Fibroblast of skin of abdomen (primary cell): ENCODE results near the gene RWDD4. TPM values are rescaled to one million over a fixed set of nuclear protein-coding genes. Genes with fewer than 3 reads are reported as not detected.

Source experiments
- DNase-seq: peaks from one replicate; pipeline ENCODE4 v3.0.0-alpha.2; 2013
- polyA plus RNA-seq, 2 experiments: library from polyadenylated mRNA; unstranded; fragments of 120-200 nt; gene quantifications; one replicate each; pipeline ENCODE4 v1.2.1, GENCODE V29; 2013; ENCODE audit not compliant: insufficient read length in 2 of 2

The RWDD4 gene
- polyA plus RNA-seq (2013, experiment 1 of 2; ENCODE audit: insufficient read length) = 25.7 TPM
- polyA plus RNA-seq (2013, experiment 2 of 2; ENCODE audit: insufficient read length) = 28.8 TPM

DNA sequence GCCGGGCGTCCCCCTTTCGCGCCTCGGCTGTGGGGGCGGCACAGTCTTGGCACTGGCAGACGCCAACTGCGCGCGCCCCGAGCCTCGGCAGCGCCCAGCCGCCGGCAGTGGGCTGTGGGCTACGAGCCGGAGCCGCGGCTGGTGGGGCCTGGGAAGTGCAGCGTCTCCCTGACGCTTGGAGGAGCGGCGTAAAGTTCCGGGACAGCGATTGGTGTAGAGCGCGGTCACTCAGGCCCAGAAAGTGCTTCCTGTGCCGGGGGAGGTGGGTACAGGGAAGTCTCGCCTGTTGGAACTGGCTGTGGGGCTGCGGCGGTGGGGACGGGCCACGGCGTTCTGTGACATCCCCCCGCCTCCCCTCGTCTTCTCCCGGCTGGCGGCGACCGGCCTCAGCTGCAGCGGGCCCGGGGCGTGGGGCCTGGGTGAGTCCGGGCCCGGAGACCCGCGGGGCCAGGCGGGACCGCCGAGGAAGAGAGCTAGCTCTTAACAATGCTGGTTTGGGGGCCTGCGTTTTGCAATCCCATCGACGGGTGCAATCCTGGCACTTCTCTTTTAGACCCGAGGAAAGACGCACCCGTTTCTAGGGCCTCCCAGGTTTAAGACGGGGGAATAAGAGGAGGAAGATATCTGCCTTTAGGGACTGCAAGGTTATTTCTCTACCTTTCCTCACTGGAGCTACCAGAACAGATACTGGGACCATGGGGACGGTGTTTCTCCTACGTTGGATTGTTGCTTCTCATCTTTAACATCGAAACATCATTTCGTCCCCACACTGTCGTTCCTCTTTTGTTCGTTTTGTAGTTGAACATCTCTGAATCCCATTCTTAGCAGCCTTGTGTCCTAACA lies at the start of gene RWDD4, which contains the start of gene TRAPPC11:
Gene RWDD4 (minus strand): TSS at position 157 of the 843 bp plus-strand sequence. CDS start 233 bp downstream, outside the sequence.
Gene TRAPPC11 (plus strand): TSS at position 265 of the 843 bp plus-strand sequence. CDS start 4,575 bp downstream, outside the sequence.
- peak; percentile 99 for DNase-seq

DNA sequence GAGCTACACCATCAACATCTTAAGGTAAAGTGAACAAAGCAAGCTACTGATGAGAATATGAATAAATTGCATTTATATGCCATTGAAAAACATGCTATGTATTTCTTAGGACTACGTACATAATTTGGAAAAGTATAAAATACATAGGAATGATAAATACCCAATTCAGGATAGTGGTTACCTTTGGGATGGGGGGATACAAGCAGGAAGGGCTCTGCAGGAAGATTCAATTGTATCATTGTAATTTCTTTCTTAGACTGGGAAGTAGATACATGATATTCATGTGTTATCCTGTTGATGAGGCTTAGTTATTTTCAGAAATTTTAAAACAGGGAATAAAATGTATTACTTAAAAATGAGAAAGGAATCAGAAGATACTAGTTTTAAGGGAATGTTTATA lies 43.5 kb upstream of the RWDD4 start:
- DNase-seq = no peak

DNA sequence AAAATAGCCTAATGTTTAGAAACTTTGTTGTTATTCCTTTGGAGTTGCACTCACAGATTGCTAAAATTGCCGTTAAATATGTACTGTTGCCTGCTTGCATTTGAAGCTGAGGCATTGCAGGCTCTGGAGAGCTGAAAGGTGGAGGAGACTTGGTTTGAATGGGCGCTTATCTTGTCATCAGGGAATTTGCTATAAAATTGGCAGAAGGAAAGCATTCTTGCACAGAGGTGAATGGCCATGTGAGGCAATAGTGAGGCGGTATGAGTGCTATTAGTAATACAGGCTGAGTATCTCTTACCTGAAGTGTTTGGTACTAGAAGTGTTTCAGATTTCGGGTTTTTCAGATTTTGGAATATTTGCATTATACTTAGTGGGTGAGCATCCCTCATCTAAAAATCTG lies 41.4 kb upstream of the RWDD4 start:
- no peak for DNase-seq

DNA sequence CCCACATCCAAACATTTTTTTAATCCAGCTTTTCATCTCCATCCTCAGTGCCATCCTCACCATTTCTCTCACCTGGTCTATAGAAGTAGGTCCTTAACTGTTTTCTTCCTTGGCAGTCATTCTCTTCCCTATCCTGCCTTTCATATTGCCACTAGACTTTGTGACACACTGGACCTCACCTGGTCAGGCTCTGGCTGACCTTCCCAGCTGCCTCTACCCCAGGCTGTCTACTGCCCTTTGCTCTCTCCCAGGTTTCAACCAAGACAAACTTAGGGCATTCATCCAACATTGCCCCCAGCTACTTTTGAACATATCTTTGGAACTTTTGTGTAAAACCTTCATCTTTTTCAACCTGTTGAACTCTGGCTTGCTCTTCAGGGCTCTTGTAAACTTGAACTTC lies 39.9 kb upstream of the RWDD4 start:
- DNase-seq = no peak

DNA sequence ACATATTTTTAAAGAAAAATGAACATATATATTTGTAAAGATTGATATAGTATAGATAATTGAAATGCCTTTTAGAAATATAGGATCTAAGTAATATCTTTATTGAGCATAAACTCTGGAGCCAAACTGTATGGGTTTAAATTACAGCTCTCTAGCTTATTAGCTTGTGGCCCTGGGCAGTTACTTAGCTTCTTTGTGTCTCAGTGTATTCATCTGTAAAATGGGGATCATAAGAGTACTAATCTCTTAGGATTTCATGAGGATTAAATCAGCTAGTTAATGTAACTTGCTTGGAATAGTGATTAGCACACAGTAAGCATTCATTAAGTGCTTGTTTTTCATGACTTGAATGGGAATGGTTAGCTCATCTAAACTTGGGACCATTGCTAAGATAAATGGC lies 32.9 kb upstream of the RWDD4 start:
- no peak for DNase-seq

DNA sequence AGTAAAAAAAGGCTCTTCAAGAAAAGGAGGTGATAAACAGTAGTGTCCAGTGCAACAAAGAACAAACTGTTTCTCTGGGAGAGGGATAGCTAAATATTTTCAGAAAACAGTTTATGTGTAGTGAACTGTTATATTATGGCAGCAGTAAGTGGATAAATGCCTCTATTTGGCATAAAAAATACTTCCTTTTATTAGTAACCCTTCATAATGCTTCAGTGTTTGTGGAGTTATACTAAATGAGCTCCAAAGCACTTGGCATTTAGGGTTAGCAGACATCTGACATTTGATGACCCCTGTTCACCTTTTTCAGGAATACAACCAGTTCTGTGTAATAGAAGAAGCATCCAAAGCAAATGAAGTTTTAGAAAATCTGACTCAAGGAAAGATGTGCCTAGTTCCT lies 32.0 kb upstream of the RWDD4 start:
- DNase-seq = no peak

DNA sequence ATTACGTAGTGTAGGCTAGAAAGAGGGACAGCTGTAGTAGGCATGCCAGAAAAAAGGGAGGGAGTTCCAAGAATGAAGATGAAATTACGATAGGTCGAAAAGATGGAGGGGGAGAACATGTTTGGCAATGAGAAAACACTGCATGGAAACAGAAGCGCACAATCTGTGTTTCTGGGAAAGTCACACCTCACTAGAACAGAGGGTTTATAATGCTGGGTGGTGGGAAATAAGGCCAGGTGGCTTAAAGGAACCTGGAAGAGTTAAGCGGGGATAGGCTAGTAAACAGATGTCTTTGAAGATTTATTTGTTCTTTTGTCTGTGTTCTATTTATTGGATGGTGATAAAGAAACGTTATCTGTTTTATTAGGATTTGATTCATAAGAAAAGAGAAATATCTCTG lies 29.2 kb upstream of the RWDD4 start:
- DNase-seq = no peak

DNA sequence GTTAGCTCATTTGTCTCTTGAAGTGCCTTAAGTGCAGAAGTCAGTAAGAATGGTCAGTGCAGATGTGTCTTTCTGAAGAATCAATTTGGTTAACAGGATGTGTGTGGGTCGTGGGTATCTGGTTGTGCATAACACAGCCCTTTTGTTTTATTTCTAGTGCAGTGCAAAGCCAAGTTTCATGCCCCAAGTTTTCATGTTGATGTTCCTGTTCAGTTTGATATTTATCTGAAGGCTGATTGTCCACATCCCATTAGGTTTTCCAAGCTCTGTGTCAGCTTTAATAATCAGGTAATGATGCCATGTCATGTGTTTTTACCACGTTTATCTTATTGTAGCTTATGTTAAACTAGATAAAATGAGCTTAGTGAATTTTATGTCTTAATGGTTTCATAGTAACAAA lies 27.5 kb upstream of the RWDD4 start:
- DNase-seq = no peak

DNA sequence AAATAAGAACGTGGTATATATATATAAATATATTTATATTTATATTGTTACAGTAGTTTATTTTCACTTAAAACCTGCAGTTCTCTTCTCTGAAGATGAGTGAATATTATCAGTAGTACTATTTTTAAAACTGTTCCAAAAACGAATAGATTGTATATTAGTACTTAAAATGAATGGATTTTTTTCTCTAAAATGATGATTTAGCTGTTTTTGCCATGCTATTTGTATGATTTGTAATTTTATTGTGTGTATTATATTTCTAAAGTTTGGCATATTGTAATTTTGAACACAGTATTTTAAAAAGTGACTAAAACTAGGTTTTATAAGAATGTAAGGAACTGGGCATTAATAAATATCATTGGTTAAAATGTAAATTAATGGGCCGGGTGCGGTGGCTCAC lies 22.1 kb upstream of the RWDD4 start:
- DNase-seq = no peak

DNA sequence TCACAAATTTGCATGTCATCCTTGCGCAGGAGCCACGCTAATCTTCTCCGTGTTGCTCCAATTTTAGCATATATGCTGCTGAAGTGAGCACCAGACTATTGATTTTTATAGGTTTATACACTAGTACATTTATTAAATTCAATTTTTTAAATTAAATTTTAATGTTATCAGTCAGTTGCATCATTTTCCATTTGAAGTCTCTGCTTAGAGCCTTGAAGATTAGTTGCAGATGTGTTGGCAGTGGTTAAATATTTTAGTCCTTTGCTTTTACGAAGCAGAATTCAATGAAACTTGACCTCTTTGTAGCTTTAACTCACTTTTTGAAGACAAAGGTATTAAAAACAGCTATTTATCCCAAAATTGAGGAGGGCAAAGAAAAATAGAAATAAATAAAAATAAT lies 16.6 kb upstream of the RWDD4 start:
- DNase-seq = peak; percentile 65

DNA sequence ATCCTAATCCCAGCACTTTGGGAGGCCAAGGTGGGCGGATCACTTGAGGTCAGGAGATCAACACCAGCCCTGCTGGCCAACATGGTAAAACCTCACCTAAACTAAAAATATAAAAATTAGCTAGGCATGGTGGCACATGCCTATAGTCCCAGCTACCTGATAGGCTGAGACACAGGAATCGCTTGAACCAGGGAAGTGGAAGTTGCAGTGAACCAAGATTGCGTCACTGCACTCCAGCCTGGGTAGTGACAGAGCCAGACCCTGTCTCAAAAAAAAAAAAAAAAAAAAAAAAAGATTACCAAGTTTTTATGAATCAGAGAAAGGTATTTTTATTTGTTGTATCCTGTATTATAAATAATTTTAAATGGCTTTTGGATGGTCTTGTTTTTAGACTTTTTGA lies 15.2 kb upstream of the RWDD4 start:
- DNase-seq = no peak

DNA sequence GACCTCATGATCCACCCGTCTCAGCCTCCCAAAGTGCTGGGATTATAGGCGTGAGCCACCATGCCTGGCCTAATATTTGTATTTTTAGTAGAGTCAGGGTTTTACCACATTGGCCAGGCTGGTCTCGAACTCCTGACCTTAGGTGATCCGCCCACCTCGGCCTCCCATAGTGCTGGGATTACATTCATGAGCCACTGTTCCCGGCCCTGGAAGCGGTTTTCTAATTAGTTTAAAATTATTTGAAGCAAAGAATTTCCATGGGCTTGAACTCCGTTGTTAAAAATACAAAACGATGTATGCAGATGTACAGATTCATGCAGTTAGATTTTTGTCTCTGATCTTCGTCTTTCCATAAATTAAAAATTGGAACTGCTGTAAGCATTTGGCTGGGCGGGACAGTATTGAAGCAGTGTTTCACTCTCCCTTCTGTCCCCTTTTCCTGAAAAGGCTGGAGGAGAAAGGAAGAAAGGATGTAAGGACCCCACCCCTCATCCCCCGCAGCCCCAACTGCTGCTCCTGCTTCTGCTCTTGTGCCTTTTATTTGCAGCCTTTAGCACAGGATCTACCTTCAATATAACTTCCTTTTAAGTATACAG lies 12.1 kb upstream of the RWDD4 start:
- DNase-seq = no peak

DNA sequence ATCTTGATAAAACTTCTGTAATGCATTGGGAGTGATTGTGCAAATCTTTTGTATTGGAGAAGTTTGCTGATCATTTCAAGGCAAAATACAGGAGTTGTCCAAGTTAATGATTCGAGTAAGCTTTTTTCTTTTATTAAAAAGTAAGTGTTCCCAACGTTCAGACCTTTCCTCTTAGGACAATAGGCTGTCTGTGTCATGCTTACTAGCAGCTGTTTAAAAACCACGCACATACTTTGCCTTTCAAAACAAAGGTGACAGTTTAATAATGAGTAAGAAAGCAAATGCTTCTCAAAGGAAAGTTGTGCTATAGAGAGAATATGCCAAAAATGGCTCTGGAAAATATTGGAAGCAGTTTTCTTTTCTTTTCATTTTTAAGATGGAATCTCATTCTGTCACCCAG lies 11.3 kb upstream of the RWDD4 start:
- no peak for DNase-seq

DNA sequence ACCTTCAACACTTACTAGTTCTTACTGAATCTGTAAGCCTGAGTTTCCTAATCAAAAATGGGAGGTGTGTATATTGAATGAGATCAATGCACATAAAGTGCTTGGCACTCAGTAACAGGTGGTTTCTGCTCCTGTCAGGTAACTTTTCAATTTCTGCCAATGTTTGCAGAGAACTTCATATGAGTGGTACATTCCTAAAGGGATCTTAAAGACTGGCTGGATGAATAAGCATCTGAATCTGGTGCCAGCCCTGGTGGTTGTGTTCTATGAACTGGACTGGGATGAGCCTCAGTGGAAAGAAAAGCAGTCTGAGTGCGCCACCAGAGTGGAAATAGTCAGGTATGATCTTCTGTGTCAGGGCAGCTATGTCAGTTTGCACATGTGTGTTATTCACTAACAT lies 7.1 kb upstream of the RWDD4 start:
- no peak for DNase-seq

DNA sequence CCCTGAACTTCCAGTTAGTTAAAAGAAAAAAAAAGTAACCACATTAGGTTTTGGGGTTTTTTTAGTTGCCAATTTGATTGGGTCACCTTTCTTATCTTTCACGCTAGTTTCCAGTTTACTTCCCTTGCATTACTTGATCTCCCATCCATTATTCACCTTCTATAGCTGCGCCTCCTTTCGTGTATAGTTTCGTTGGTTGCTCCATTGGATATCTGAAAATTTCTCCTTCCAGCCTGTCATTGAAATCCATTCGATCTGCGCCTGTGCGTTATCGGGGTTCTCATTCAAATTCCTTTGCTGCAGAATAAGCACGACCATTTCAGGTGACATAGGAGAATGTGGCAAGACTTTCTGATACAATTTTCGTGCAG lies 872 bp upstream of the RWDD4 start:
- no peak for DNase-seq

DNA sequence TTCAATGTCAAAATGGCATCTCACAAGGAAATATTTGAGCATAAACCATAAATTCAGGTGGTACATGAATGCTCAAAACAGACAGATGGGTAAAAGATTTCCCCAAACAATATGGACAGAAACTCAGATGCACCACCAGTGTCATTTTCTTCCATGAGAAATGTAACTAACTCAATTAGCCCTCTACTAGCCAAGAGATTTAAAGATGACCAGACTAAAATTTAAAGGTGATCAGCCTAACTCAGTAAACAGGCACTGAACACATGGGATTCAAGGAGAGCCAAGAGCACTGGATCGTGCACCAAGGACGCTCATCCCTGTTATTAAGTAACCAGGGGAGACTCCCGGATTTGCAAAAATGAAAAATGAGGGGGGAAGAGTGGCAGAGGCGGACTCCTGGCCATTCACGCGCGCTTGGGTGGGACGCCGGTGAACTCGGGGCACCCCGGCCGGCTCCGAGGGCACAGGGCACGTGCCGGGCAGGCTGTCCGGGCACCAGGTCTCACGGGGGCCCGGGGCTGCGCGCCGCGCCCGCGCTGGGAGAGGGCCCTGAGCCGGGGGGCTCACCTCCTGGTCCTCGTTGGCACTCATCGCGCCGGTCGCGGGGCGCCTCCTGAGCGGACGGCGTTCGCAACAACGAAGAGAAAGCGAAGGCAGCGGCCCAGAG lies 490 bp downstream of the RWDD4 start:
- peak; percentile 8 for DNase-seq

DNA sequence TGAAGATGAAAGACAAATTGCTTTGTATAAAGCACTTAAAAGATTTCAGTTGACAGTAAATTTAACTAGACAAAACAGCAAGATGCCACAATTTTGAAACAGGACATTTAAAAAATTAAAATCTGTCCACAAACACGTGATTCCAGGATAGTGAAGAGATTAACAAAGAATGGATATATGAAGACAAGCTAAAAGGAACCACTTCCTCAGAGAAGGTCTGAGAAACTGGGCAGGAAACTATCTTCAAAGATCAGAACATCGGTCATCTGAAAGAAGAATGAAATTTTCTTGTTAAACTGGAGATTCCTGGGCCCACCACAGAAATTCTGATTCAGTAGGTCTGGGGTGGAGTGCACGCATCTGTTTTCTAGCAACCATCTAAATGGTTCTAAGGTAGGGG lies 1.4 kb downstream of the RWDD4 start:
- no peak for DNase-seq

DNA sequence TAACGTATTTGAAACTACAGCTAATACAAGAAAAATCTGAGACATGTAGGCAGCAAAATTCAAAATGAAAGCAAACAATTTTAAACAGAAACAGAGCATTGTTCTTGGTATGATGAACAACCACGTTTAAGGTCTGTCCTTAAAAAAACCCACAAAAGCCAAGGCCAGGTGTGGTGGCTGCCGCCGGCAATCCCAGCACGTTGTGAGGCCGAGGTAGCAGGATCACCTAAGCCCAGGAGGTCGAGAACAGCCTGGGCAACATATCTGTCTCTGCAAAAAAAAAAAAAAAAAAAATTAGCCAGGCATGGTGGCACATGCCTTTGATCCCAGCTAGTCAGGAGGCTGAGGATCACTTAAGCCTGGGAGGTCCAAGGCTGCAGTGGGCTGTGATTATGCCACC lies 13.7 kb downstream of the RWDD4 start:
- DNase-seq = no peak

DNA sequence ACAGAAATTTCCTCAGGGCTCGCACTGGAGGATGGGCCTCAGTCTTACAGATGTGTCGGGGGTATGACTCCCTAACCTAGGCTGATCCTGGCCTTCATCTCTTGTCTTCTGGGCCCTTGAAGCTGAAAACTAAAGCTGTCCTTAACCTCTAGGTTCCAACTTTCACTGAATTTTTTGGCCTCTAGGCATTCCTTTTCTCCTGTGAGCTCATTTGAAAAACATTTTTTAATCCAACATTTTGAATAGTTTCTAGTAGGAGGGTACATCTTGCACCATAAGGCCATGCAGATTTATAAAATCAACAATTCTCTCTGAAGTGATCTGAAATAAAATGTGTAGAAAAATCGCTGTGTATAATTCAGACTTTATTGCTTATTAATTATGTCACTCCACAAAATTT lies 19.7 kb downstream of the RWDD4 start:
- peak; percentile 43 for DNase-seq

DNA sequence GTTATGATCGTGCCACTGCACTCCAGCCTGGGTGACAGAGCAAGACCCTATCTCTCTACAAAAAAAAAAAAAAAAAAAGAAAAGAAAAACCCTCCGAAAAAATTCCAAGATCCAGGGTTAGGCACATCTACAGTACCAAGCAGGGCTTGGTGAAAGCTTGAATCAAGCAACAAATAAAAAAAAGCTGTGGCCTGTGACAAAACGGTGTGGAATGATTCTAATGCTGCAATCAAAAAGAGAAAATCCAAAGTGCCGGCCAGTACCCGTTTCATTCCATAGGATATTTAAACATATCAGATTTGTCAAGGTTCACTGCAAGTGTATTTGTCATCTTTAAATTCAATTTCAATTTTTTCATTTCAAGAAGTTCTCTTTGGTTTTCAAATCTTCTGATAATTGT lies 20.5 kb downstream of the RWDD4 start:
- peak; percentile 57 for DNase-seq

DNA sequence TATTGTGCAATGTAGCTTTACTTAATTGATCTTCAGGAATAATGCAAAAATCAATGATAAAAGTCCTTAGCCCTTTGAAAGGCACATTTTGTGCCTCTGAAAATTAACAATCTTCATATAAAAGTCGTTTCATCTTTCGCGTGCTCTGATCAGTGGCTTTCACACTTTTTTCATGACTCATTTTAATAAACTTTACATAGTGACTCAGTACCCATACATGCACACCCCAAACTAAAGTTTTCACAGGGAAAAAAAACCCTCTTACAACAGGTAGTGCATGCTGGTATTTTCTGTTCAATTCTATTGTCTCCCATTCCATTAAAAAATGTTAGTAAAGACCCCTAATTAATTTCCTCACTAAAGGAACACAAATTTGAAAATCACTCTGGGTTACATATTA lies 21.5 kb downstream of the RWDD4 start:
- DNase-seq = peak; percentile 34

DNA sequence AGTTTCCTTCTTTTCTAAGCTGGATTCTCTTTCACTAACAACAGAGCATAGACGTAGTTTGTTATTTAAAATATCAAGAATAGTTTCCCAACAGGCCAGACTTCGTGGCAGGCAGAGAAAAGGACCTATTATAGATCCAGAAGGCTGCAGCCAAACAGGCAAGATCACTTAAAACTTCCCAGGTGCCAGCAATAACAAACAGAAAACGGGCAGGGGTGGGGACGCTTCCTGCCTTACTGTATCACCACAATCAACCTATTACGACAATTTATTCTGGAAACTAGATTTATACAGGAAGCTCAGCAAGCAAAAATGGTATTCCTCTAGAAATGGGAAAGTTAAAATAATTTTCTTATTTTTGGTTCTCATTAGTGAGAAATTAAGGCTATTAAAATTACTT lies 22.1 kb downstream of the RWDD4 start:
- DNase-seq = no peak

DNA sequence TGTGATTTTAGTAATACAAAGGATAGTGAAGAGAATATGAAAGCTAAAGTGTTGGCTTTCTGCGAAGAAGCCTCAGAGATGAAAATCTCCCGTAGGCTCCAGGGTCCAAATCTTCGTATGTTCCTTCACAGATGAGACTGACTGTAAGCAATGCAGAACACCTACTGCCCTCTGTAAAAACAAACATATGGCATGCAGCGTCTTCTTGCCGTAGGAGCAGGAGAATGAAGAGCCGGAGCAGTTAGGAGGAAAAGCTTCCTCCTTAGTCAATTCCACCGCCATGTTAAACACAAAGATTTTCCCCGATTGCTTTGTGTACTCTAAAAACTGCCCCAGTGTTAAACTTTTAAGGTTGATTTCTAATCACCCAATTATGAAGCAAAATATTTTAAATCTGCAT lies 22.5 kb downstream of the RWDD4 start:
- DNase-seq = no peak

DNA sequence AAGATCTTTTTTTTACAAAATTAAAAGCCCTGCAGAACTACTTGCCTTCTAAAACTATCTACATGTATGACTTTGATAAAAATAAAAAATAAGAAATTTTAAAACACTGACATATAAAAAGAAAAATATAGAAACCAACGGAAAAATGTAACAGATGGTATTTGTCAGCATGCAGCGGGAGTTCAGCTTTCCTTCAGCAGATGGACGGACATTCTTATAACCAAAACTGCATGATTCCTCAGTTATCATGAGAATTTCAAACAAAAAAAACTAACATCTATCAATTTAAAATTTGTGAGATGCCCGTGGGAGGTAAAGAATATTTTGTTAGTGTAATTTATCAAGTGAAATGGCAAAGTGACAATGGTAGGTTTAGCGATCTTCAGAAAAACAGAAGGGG lies 23.2 kb downstream of the RWDD4 start:
- no peak for DNase-seq
